Colonic mucosa (tissue), 4 donors: ENCODE data around the gene BIN1. TPM values are rescaled to one million over a fixed set of nuclear protein-coding genes. Genes with fewer than 3 reads are reported as not detected.
A peak's percentile ranks its signal among the peaks of the same experiment; 100 is the strongest.

Experiments
- DNase-seq: peaks from one replicate; pipeline ENCODE4 v3.0.0-alpha.2; 2020
- H3K27ac ChIP-seq: fragments of 200-600 bp; one replicate; pipeline ENCODE4 v1.8.0; 2021
- H3K27me3 ChIP-seq: fragments of 200-600 bp; one replicate; pipeline ENCODE4 v1.8.0; 2021
- H3K36me3 ChIP-seq: fragments of 200-600 bp; one replicate; pipeline ENCODE4 v1.8.0; 2021
- H3K4me1 ChIP-seq: fragments of 200-600 bp; one replicate; pipeline ENCODE4 v1.8.0; 2021; ENCODE audit warnings: mild to moderate bottlenecking
- H3K4me3 ChIP-seq: fragments of 200-600 bp; one replicate; pipeline ENCODE4 v1.8.0; 2021
- H3K9ac ChIP-seq, 2 donors: one replicate each; pipeline ENCODE4 v1.7.0; 2013; ENCODE audit warnings: control low read depth in 2 of 2, low read depth in 2 of 2, low read length in 2 of 2
- H3K9me3 ChIP-seq: fragments of 200-600 bp; one replicate; pipeline ENCODE4 v1.8.0; 2021
- intact Hi-C: fragments of 100-400 bp; cut with DNase I; formaldehyde crosslinking; loops from one replicate; pipeline ENCODE4 v1.14.1; 2022
- total RNA-seq, 2 donors: library from RNA; stranded (reverse); fragmentation: NEBNext Ultra II Directional in 1 of 2; extraction: Animal tissue kit (Norgen Biotek cat#: 25700) in 1 of 2; gene quantifications; one replicate each; pipeline ENCODE4 v1.2.1, GENCODE V29; 2021
- TF ChIP-seq, protein P1 (sequence below): fragments of 200-600 bp; IDR thresholded peaks from one replicate; pipeline ENCODE4 v1.8.0; 2022; ENCODE audit warnings: antibody characterized with exemption, mild to moderate bottlenecking
- donor health status: healthy.
- donor health status: DM: no; HTN: no; CAD: no.
- donor health status: DM: no; HTN: no; CAD: no.

Gene BIN1
- total RNA-seq, 2 donors from 2014 or later, result 38.5 to 60.8 TPM

DNA sequence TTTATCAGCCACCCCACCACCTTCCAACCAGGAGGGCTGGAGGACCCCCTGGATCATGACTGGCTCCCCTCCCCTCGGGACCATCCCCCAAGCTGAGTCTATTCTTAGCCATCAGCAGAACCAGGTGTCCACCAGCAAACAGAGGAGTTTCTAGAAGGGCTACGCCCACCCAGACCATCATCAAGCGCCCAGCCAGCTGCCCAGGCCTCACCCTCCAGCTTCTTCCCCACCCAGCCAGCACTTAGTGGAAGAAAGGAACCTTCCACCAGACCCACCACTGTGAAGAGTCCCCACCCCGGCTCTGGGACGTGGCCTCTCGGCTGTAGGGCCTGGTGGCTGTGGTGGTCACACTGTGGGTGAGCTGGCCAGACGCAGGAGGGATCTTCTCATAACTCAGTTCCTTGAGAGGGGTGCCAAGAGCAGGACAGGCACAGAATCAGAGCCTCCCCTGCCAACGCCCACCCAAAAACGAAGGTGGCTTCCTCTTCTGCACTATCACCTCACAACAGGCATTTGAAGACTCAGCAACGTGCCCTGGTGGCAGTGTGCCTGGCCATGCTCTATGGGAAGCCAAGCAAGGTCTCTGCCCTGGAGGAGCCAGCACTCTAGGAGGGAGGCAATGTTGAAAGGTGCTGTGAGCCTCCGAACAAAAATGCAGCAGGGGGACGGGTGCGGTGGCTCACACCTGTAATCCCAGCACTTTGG lies 19.0 kb downstream of the BIN1 start:
- TF ChIP-seq, protein P1, sequence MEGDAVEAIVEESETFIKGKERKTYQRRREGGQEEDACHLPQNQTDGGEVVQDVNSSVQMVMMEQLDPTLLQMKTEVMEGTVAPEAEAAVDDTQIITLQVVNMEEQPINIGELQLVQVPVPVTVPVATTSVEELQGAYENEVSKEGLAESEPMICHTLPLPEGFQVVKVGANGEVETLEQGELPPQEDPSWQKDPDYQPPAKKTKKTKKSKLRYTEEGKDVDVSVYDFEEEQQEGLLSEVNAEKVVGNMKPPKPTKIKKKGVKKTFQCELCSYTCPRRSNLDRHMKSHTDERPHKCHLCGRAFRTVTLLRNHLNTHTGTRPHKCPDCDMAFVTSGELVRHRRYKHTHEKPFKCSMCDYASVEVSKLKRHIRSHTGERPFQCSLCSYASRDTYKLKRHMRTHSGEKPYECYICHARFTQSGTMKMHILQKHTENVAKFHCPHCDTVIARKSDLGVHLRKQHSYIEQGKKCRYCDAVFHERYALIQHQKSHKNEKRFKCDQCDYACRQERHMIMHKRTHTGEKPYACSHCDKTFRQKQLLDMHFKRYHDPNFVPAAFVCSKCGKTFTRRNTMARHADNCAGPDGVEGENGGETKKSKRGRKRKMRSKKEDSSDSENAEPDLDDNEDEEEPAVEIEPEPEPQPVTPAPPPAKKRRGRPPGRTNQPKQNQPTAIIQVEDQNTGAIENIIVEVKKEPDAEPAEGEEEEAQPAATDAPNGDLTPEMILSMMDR, result no peak
- no peak for DNase-seq
- Histone ChIP-seq H3K9ac (peak overlapping the region in 1 of 2 donors; percentile 46), H3K27ac (peak overlapping the region; percentile 56), H3K36me3 (no peaks in the 10 kb centered on the region), H3K27me3 (no peaks in the 10 kb centered on the region), H3K4me1 (peaks cover 19% of the 10 kb centered on the region), H3K9me3 (no peaks in the 10 kb centered on the region), H3K4me3 (no peak overlapping the region)
- intact Hi-C loops, result no loop called here

DNA sequence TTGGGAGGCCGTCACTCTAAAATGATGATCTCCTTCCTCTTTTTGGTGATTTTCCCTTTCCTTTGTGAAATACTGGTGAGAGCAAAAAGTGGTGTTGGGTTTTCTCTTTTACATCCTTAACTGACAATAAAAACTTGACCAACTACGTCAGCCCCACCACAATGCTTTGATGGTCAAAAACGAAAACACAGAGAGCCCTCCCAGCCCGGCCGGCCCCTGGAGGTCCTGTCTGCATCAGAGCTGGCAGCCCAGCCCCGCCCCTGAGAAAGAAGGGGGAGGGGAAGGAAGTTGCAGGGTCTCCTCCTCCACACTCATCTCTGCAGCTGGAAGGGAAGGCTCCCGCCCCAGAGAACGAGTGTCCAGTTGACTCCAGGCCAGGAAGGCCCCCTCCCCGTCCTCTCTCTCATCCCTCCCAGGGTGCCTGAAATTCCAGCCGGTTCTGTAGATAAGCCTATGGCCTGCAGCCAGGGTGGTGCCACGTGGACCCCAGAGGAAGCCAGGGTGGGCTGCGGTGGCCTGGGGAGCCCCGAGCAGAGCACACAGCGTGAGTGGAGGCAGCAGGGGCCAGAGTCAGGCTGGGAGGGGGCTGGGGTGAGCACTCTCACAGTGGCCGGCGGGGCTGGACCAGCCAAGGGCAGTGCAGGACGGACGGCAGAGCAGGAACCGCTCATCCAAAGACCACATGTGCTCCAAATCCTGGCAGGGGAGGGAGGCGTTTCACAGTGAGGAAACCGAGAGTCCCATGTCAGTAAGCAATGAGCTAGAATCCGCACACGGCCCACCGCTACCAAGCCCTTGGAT lies 19.8 kb downstream of the BIN1 start:
- TF ChIP-seq, protein P1, result no peak
- intact Hi-C loops, result no loop called here
- Histone ChIP-seq H3K4me3 (no peak overlapping the region), H3K9me3 (no peaks in the 10 kb centered on the region), H3K9ac (peak overlapping the region in 1 of 2 donors; percentile 46), H3K27ac (peak overlapping the region; percentile 56), H3K4me1 (peaks cover 24% of the 10 kb centered on the region), H3K36me3 (no peaks in the 10 kb centered on the region), H3K27me3 (no peaks in the 10 kb centered on the region)
- no peak for DNase-seq

DNA sequence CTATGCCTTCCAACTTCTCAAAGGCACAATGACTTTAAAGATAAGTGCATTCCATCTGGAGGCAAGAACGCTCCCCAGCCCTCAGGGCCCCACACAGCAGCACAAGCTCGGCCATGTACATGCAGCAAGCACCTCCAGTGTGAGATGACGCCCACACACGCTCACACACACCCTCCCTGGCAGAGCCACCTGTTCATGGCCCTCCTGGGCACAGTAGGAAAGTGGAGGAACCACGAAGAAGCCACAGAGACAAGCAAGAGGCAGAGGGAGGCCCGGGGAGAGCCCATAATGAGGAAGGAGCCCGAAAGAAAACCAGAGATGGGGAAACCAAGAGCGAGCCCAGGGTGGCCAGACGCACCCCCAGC lies 21.7 kb downstream of the BIN1 start:
- Histone ChIP-seq H3K27ac (peak overlapping the region; percentile 64), H3K36me3 (no peaks in the 10 kb centered on the region), H3K4me1 (peaks cover 39% of the 10 kb centered on the region), H3K4me3 (no peak overlapping the region), H3K9ac (peak overlapping the region in 1 of 2 donors; percentile 70), H3K27me3 (no peaks in the 10 kb centered on the region), H3K9me3 (no peaks in the 10 kb centered on the region)
- TF ChIP-seq, protein P1, result no peak
- DNase-seq, result no peak
- intact Hi-C loops, result no loop called here

DNA sequence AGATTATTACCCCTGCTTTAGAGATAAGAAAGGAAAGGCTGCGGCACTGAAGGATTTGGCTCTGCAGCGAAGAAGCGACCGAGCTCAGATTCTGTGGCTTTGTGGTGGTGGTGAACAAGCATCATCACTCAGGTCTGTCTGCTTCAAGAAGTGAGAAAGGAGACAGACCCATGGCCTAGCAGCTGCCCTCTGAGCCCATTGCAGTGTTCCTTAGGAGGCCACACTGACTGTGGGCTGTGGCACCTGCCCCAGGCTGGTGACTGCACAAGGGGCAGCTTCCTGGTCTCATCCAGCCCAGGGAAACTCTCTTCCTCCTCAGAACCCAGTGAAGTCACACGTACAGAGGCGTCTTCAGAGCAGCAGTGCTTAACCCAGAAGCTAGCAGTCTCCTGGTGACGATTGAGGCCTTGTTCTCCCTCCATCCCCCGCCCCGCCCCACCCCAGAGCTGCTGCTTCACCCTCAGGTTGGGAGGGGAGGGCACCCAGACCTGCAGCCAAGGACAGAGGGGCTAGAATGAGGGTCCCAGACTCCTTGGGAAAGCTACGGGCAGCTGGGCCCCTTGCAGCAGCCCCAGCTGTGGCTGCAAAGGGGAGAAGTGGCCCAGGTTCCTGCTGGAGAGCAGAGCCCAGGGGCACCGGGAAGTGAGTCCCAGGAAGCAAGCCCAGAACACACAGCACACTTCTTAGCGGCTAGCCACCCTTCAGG lies 22.2 kb downstream of the BIN1 start:
- H3K4me3 ChIP-seq, result no peak overlapping the region
- no peaks in the 10 kb centered on the region for H3K9me3 ChIP-seq
- DNase-seq, result no peak
- H3K27me3 ChIP-seq, result no peaks in the 10 kb centered on the region
- no peaks in the 10 kb centered on the region for H3K36me3 ChIP-seq
- peaks cover 39% of the 10 kb centered on the region for H3K4me1 ChIP-seq
- TF ChIP-seq, protein P1, result no peak
- peak overlapping the region; percentile 64 for H3K27ac ChIP-seq
- intact Hi-C loops, result no loop called here
- H3K9ac ChIP-seq, result peak overlapping the region in 1 of 2 donors; percentile 70

DNA sequence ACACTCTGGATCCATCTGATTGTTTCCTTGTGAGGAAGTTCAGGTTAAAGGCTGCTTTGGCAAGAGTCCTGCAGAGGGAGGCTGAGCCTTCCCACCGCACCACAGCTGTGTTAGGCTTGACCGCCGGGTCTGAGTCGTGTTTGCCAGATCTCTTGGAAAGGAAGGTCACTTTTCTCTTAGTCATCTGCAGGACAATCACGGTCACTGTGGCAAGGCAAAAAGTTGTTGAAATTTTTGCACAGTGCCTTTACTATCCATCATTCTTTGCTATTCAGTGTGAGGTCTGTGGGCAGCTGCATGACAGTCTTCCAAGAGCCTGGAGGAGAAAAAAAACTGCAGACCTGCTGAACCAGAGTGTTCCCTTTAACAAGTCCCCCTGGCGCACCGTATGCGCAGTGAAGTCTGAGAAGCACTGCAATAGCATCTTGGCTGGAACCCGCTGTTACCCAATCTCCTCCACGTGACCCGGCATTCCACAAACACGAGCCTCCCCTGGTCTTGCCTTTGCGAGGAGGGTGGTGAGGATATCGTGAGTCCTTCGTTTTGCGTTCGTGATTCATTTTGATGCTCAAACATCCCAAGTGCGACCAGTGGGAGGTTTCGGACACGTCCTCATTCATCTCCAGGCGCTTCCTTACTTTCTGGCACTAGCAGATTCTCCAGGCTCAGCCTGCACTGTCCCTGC lies 23.0 kb downstream of the BIN1 start:
- Histone ChIP-seq H3K4me3 (no peak overlapping the region), H3K4me1 (peaks cover 39% of the 10 kb centered on the region), H3K27ac (peak overlapping the region; percentile 64), H3K36me3 (no peaks in the 10 kb centered on the region), H3K27me3 (no peaks in the 10 kb centered on the region), H3K9ac (peak overlapping the region in 1 of 2 donors; percentile 70), H3K9me3 (no peaks in the 10 kb centered on the region)
- TF ChIP-seq, protein P1, result no peak
- peak; percentile 64 for DNase-seq
- intact Hi-C loops, result no loop called here
